ENCODE results near the gene TRMT61A.
A peak's percentile ranks its signal among the peaks of the same experiment; 100 is the strongest.

Gene TRMT61A

DNA sequence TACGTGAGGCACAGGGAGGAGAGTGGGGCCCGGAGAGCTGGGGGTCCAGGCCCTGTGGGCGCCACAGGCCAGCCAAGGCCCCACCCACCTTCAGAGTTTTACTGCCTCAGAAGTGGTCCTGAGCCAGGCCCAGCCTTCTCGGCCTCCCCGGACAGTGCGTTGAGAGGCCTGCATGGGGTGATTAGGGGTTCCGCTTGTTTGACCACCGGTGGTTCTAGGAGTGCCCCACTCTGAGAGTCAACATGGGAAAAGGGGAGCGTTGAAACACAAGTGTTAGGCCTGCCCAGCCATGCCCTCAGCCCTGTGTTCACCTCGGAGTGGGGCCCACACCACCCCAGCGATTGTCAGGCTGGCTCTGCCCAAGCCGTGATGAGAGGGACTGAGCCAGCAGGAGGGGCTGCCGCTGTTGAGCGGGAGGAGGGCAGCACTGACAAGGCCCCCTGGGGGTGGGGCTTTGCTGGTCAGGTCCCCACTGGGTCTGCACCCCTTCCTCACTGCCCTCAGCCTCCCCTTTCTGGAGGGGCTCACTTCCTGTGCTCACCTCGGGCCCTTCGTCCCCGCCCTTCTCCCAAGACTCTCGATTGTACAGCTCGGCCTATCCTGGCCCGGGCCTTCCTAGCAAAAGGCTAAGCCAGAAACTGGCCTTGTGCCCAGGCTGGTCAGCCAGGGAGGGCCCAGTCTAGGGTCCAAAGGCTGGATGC lies 11.1 kb upstream of the TRMT61A start:
- no peaks in the 10 kb centered on the region for H3K36me3 ChIP-seq (ENCODE audit: control insufficient read depth, insufficient read depth, low read length)
- H3K4me1 ChIP-seq (ENCODE audit: control insufficient read depth, insufficient read depth, low read length): peaks cover 31% of the 10 kb centered on the region
- H3K4me3 ChIP-seq (ENCODE audit: insufficient read depth, low read depth, low read length): no peak overlapping the region
- no peak overlapping the region for H3K27ac ChIP-seq (ENCODE audit: insufficient read depth, low read depth, low read length, poor library complexity, severe bottlenecking)
- H3K27me3 ChIP-seq (ENCODE audit: control insufficient read depth, insufficient read depth, low read length, poor library complexity, severe bottlenecking): peaks cover 18% of the 10 kb centered on the region
- no peaks in the 10 kb centered on the region for H3K9me3 ChIP-seq (ENCODE audit: control insufficient read depth, low read length)
- 76% methylated on average over 20 of the region's 20 CpGs for WGBS, 2 experiments

- WGBS, 2 experiments: 63 to 64% methylated on average over 9 of the region's 9 CpGs
- Histone ChIP-seq H3K4me1 (ENCODE audit: control insufficient read depth, insufficient read depth, low read length) (peaks cover 36% of the 10 kb centered on the region), H3K36me3 (ENCODE audit: control insufficient read depth, insufficient read depth, low read length) (no peaks in the 10 kb centered on the region), H3K27ac (ENCODE audit: insufficient read depth, low read depth, low read length, poor library complexity, severe bottlenecking) (no peak overlapping the region), H3K27me3 (ENCODE audit: control insufficient read depth, insufficient read depth, low read length, poor library complexity, severe bottlenecking) (peaks cover 24% of the 10 kb centered on the region), H3K4me3 (ENCODE audit: insufficient read depth, low read depth, low read length) (no peak overlapping the region), H3K9me3 (ENCODE audit: control insufficient read depth, low read length) (no peaks in the 10 kb centered on the region)
Measured at GRCh38 chr14:103518422-103519042, 10.5 kb upstream of the TRMT61A start.

DNA sequence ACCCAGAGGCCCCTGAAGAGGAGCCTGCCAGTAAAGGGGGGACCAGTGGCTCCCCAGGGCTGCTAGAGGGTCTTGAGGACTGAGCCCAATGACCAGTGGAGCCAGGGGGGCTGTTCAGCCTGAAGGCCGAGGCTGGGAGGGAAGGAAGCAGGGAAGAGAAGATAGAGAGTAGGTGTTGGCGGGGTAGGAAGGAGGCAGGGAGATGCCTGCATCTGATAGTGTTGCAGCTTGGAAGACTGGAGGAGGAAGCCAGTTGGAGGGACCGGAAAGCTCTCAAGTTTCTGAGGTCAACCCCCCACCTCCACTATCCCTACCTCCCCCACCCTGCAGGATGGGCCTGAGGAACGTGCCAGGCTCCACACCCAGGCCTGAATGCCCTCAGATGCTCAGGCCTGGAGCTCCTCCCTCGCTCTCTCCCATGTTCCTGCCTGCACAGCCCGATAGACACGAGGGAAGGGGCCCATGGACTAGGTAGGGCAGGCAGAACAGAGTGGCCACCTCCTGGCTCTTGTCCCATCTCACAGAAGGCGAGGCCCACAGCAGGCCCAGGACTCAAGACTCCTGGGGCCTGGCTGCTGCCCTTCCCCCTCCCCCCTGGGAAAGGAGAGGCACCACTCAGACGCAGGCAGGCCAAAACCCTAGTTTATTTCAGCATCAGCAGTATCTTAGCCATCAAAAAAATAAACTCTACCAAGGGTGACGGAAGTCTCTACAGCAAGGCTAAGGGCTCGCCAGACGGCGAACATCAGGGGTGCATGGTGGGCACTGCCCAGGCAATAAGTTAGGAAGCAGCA lies 9.8 kb upstream of the TRMT61A start:
- no peak overlapping the region for H3K4me3 ChIP-seq (ENCODE audit: insufficient read depth, low read depth, low read length)
- WGBS, 2 experiments: 85 to 88% methylated on average over 13 of the region's 13 CpGs
- no peak overlapping the region for H3K27ac ChIP-seq (ENCODE audit: insufficient read depth, low read depth, low read length, poor library complexity, severe bottlenecking)
- H3K36me3 ChIP-seq (ENCODE audit: control insufficient read depth, insufficient read depth, low read length): no peaks in the 10 kb centered on the region
- H3K27me3 ChIP-seq (ENCODE audit: control insufficient read depth, insufficient read depth, low read length, poor library complexity, severe bottlenecking): peaks cover 31% of the 10 kb centered on the region
- no peaks in the 10 kb centered on the region for H3K9me3 ChIP-seq (ENCODE audit: control insufficient read depth, low read length)
- peaks cover 38% of the 10 kb centered on the region for H3K4me1 ChIP-seq (ENCODE audit: control insufficient read depth, insufficient read depth, low read length)

DNA sequence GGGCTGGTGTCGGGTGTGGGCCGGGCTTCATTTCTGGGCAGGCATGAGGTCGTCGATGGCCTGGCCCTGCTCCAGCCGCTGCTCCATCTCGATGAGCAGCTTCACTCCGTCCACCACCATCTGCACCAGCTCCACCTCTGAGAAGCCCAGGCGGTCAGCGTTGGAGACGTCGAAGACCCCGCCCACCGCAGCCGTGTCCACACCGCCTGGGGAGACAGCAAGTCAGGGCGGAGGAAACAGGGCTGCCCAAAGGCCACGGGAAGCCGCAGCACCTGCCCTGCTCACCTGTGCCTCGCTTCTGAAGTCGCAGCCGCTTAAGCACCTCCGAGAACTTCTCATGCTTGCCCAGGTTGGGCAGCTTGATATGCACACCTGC lies 9.2 kb upstream of the TRMT61A start:
- 93 to 94% methylated on average over 22 of the region's 22 CpGs for WGBS, 2 experiments
- Histone ChIP-seq H3K27ac (ENCODE audit: insufficient read depth, low read depth, low read length, poor library complexity, severe bottlenecking) (no peak overlapping the region), H3K9me3 (ENCODE audit: control insufficient read depth, low read length) (no peaks in the 10 kb centered on the region), H3K36me3 (ENCODE audit: control insufficient read depth, insufficient read depth, low read length) (no peaks in the 10 kb centered on the region), H3K27me3 (ENCODE audit: control insufficient read depth, insufficient read depth, low read length, poor library complexity, severe bottlenecking) (peaks cover 37% of the 10 kb centered on the region), H3K4me1 (ENCODE audit: control insufficient read depth, insufficient read depth, low read length) (peaks cover 43% of the 10 kb centered on the region), H3K4me3 (ENCODE audit: insufficient read depth, low read depth, low read length) (no peak overlapping the region)

- Histone ChIP-seq H3K27ac (ENCODE audit: insufficient read depth, low read depth, low read length, poor library complexity, severe bottlenecking) (no peak overlapping the region), H3K4me3 (ENCODE audit: insufficient read depth, low read depth, low read length) (peak overlapping the region; percentile 67), H3K4me1 (ENCODE audit: control insufficient read depth, insufficient read depth, low read length) (peaks cover 43% of the 10 kb centered on the region), H3K9me3 (ENCODE audit: control insufficient read depth, low read length) (no peaks in the 10 kb centered on the region), H3K27me3 (ENCODE audit: control insufficient read depth, insufficient read depth, low read length, poor library complexity, severe bottlenecking) (peaks cover 38% of the 10 kb centered on the region), H3K36me3 (ENCODE audit: control insufficient read depth, insufficient read depth, low read length) (no peaks in the 10 kb centered on the region)
- WGBS, 2 experiments: 79 to 86% methylated on average over 10 of the region's 10 CpGs
Measured at GRCh38 chr14:103520269-103520656, 8.7 kb upstream of the TRMT61A start.

- H3K4me3 ChIP-seq (ENCODE audit: insufficient read depth, low read depth, low read length): peak overlapping the region; percentile 67
- 4 to 6% methylated on average over 66 of the region's 66 CpGs for whole genome bisulfite sequencing, 2 experiments
- H3K27ac ChIP-seq (ENCODE audit: insufficient read depth, low read depth, low read length, poor library complexity, severe bottlenecking): peak overlapping the region; percentile 59
- H3K9me3 ChIP-seq (ENCODE audit: control insufficient read depth, low read length): no peaks in the 10 kb centered on the region
- no peaks in the 10 kb centered on the region for H3K36me3 ChIP-seq (ENCODE audit: control insufficient read depth, insufficient read depth, low read length)
- H3K4me1 ChIP-seq (ENCODE audit: control insufficient read depth, insufficient read depth, low read length): peaks cover 43% of the 10 kb centered on the region
- H3K27me3 ChIP-seq (ENCODE audit: control insufficient read depth, insufficient read depth, low read length, poor library complexity, severe bottlenecking): peaks cover 38% of the 10 kb centered on the region
Measured at GRCh38 chr14:103520657-103521437, 8.1 kb upstream of the TRMT61A start.

- Histone ChIP-seq H3K9me3 (ENCODE audit: control insufficient read depth, low read length) (no peaks in the 10 kb centered on the region), H3K4me3 (ENCODE audit: insufficient read depth, low read depth, low read length) (peak overlapping the region; percentile 67), H3K27ac (ENCODE audit: insufficient read depth, low read depth, low read length, poor library complexity, severe bottlenecking) (no peak overlapping the region), H3K36me3 (ENCODE audit: control insufficient read depth, insufficient read depth, low read length) (no peaks in the 10 kb centered on the region), H3K27me3 (ENCODE audit: control insufficient read depth, insufficient read depth, low read length, poor library complexity, severe bottlenecking) (peaks cover 38% of the 10 kb centered on the region), H3K4me1 (ENCODE audit: control insufficient read depth, insufficient read depth, low read length) (peaks cover 43% of the 10 kb centered on the region)
- 1% methylated on average over 77 of the region's 77 CpGs for WGBS, 2 experiments
Measured at GRCh38 chr14:103521438-103521950, 7.5 kb upstream of the TRMT61A start.

DNA sequence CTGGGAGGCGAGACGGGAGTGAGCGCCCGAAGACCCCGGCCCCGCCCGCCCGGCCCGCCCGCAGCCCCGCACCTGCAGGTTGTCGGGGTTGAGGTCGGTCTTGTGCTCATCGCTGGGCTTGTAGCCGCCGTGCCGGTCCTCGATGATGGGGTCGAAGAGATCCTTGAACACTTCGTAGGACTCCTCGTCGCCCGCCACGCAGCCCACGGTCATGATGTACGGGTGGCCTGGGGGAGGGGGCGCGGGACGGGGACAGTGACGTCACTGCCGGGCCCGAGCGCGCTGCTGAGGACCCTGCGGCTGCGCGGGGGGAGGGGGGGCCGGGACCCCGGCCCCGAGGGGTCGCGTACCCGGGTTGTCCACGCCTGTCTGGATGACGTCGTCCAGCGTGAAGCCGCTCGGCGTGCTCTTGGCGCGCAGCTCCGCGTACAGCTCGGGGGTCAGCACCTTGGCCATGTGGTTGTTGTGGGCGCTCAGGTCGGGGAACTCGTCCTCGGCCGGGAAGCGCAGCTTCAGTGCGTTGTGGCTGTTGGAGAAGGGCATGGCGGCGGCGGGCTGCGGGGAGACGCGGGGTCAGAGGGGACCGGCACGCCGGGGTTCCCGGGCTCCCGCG lies 6.9 kb upstream of the TRMT61A start:
- H3K27ac ChIP-seq (ENCODE audit: insufficient read depth, low read depth, low read length, poor library complexity, severe bottlenecking): peak overlapping the region; percentile 16

DNA sequence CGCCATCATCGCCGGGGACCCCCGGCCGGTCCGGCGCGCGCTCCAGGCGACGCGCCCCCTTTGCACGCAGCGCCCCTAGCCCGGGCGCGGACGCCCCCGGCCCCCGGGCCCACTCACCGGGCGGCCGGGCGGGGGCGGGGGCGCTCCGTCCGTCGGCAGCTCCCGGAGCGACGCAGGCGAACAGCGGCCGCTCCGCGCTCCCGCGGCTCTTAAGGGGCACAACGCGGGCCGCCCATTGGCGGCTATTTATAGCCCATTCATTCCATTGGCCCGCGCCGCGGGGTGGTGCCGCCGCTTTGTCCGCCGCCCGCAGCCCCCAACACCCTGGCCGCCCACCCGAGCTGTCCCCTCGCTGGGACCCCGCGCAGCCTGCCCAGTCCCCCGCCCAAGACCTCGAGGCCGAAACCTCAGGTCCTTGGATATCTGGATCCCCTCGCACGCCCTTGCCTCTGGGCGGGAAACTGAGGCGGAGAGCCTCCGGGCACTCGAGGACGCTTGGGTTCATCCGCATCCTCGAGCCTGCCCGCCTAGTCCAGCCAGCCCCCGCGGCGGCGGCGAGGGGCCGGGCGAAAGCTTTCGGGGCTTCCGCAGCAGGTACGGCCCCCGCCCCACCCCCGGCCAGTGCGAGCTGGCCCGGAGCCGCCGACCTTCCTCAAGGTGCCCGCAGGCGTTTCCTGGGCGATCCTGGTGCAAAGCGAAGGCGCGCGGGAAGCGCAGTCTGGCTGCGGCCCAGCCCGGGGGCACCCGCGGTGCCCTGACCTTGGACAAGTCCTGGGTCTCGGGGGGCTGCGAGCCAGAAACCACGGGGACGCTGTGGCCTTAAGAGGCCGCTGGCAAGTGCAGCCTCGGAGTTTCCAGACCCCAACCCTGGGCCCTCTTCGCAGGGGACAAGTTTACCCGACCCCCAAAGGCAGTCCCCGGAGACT lies 6.1 kb upstream of the TRMT61A start, which contains the start of gene CKB:
Gene CKB (minus strand): TSS at position 182 of the 926 bp plus-strand sequence. CDS start 337 bp downstream, outside the sequence.
- no peaks in the 10 kb centered on the region for H3K36me3 ChIP-seq (ENCODE audit: control insufficient read depth, insufficient read depth, low read length)
- WGBS, 2 experiments: 1 to 2% methylated on average over 107 of the region's 107 CpGs
- H3K27ac ChIP-seq (ENCODE audit: insufficient read depth, low read depth, low read length, poor library complexity, severe bottlenecking): peak within 1 kb of the TSS; percentile 16
- peak within 1 kb of the TSS; percentile 67 for H3K4me3 ChIP-seq (ENCODE audit: insufficient read depth, low read depth, low read length)
- peaks cover 38% of the 10 kb centered on the region for H3K27me3 ChIP-seq (ENCODE audit: control insufficient read depth, insufficient read depth, low read length, poor library complexity, severe bottlenecking)
- H3K4me1 ChIP-seq (ENCODE audit: control insufficient read depth, insufficient read depth, low read length): peaks cover 40% of the 10 kb centered on the region
- no peaks in the 10 kb centered on the region for H3K9me3 ChIP-seq (ENCODE audit: control insufficient read depth, low read length)

More for the DNA sequence above, 6.9 kb upstream of the TRMT61A start:
- Histone ChIP-seq H3K9me3 (ENCODE audit: control insufficient read depth, low read length) (no peaks in the 10 kb centered on the region), H3K36me3 (ENCODE audit: control insufficient read depth, insufficient read depth, low read length) (no peaks in the 10 kb centered on the region), H3K4me1 (ENCODE audit: control insufficient read depth, insufficient read depth, low read length) (peaks cover 43% of the 10 kb centered on the region), H3K27me3 (ENCODE audit: control insufficient read depth, insufficient read depth, low read length, poor library complexity, severe bottlenecking) (peaks cover 38% of the 10 kb centered on the region), H3K4me3 (ENCODE audit: insufficient read depth, low read depth, low read length) (peak overlapping the region; percentile 67)
- 0% methylated on average over 74 of the region's 74 CpGs for WGBS, 2 experiments

Measured in ectodermal cell (in vitro differentiated cells).